Lung (tissue), 12 donors: ENCODE data around the gene EMC6. TPM values are rescaled to one million over a fixed set of nuclear protein-coding genes. Genes with fewer than 3 reads are reported as not detected.

Experiments
- ATAC-seq: fragments of 200-7000 bp; cut with Tn5 transposase; one replicate; pipeline ENCODE4 v1.9.1; 2020; ENCODE audit warnings: moderate number of reproducible peaks; ENCODE audit not compliant: insufficient read depth, low FRiP score
- DNase-seq, 3 donors: peaks; one replicate each; pipeline ENCODE4 v3.0.0-alpha.2; 2013 to 2017
- H3K27ac ChIP-seq, 2 donors: one replicate each; pipeline ENCODE4 v1.5.1; 2013; ENCODE audit warnings: mild to moderate bottlenecking in 2 of 2, moderate library complexity in 2 of 2, control low read depth in 1 of 2, inconsistent platforms in 1 of 2, low read depth in 1 of 2, low read length in 1 of 2
- H3K27me3 ChIP-seq, 3 donors: one replicate each; pipeline ENCODE4 v1.5.1; 2013; ENCODE audit warnings: low read length in 2 of 3; ENCODE audit not compliant: control insufficient read depth in 3 of 3, insufficient read depth in 3 of 3
- H3K36me3 ChIP-seq, 4 donors: one replicate each; pipeline ENCODE4 v1.5.1; 2013; ENCODE audit warnings: low read length in 4 of 4, mild to moderate bottlenecking in 1 of 4, moderate library complexity in 1 of 4; ENCODE audit not compliant: control insufficient read depth in 4 of 4, insufficient read depth in 4 of 4
- H3K4me1 ChIP-seq, 5 donors: one replicate each; pipeline ENCODE4 v1.5.1; 2013; ENCODE audit warnings: low read length in 5 of 5, mild to moderate bottlenecking in 2 of 5, moderate library complexity in 1 of 5; ENCODE audit not compliant: control insufficient read depth in 5 of 5, insufficient read depth in 5 of 5
- H3K4me3 ChIP-seq: one replicate; pipeline ENCODE4 v1.5.1; 2013; ENCODE audit warnings: mild to moderate bottlenecking, control low read depth, moderate library complexity
- H3K9ac ChIP-seq, 2 donors: one replicate each; pipeline ENCODE4 v1.5.1; 2013; ENCODE audit warnings: low read length in 2 of 2, control low read depth in 1 of 2; ENCODE audit not compliant: insufficient read depth in 1 of 2
- H3K9me3 ChIP-seq, 4 donors: one replicate each; pipeline ENCODE4 v1.5.1; 2013; ENCODE audit warnings: low read length in 3 of 4, mild to moderate bottlenecking in 1 of 4, moderate library complexity in 1 of 4; ENCODE audit not compliant: control insufficient read depth in 4 of 4, insufficient read depth in 3 of 4
- WGBS, 2 donors: extraction: QIAGEN DNeasy Blood & Tissue Kit; methylation state at CpG; one replicate each; pipeline ENCODE4 v1.1.7; 2013; 5-methylcytosine and 5-hydroxymethylcytosine counted together
- polyA plus RNA-seq, 2 donors: library from polyadenylated mRNA; stranded (reverse); fragments of 200-250 nt; gene quantifications; one replicate each; pipeline ENCODE4 v1.2.1, GENCODE V29; 2013
- total RNA-seq, 2 donors: library from RNA; depleted of rRNA in 1 of 2; stranded (reverse); fragments of >200 nt in 1 of 2; gene quantifications; one replicate each; pipeline ENCODE4 v1.2.1, GENCODE V29; 2014 to 2021
- TF ChIP-seq, protein P1 (sequence below): IDR thresholded peaks from 2 replicates; pipeline ENCODE4 v1.5.1; 2012; ENCODE audit warnings: mild to moderate bottlenecking; ENCODE audit errors: control extremely low read depth, extremely low read depth
- donor health status: control.
- donor health status: control.
- donor health status: Bipolar disorder and iron deficiency.
- donor health status: healthy.
- donor health status: DM: yes; HTN: yes; CAD: no.

The EMC6 gene
- total and polyA plus RNA-seq, 4 donors = 10.9 to 93.4 (median 62.5) TPM

DNA sequence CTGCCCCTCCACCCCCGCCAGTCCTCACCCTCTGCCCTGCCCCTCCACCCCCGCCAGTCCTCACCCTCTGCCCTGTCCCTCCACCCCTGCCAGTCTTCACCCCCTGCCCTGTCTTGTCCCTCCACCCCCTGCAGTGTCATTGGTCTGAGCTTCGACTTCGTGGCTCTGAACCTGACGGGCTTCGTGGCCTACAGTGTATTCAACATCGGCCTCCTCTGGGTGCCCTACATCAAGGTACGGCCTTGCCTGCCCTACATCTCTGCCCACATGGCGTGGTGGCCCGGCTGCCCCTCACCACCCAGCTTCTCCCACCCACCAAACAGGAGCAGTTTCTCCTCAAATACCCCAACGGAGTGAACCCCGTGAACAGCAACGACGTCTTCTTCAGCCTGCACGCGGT, 12.3 kb upstream of the EMC6 start:
- no peak overlapping the region for H3K27ac ChIP-seq
- H3K9ac ChIP-seq = no peak overlapping the region
- TF ChIP-seq, protein P1, sequence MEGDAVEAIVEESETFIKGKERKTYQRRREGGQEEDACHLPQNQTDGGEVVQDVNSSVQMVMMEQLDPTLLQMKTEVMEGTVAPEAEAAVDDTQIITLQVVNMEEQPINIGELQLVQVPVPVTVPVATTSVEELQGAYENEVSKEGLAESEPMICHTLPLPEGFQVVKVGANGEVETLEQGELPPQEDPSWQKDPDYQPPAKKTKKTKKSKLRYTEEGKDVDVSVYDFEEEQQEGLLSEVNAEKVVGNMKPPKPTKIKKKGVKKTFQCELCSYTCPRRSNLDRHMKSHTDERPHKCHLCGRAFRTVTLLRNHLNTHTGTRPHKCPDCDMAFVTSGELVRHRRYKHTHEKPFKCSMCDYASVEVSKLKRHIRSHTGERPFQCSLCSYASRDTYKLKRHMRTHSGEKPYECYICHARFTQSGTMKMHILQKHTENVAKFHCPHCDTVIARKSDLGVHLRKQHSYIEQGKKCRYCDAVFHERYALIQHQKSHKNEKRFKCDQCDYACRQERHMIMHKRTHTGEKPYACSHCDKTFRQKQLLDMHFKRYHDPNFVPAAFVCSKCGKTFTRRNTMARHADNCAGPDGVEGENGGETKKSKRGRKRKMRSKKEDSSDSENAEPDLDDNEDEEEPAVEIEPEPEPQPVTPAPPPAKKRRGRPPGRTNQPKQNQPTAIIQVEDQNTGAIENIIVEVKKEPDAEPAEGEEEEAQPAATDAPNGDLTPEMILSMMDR = no peak

DNA sequence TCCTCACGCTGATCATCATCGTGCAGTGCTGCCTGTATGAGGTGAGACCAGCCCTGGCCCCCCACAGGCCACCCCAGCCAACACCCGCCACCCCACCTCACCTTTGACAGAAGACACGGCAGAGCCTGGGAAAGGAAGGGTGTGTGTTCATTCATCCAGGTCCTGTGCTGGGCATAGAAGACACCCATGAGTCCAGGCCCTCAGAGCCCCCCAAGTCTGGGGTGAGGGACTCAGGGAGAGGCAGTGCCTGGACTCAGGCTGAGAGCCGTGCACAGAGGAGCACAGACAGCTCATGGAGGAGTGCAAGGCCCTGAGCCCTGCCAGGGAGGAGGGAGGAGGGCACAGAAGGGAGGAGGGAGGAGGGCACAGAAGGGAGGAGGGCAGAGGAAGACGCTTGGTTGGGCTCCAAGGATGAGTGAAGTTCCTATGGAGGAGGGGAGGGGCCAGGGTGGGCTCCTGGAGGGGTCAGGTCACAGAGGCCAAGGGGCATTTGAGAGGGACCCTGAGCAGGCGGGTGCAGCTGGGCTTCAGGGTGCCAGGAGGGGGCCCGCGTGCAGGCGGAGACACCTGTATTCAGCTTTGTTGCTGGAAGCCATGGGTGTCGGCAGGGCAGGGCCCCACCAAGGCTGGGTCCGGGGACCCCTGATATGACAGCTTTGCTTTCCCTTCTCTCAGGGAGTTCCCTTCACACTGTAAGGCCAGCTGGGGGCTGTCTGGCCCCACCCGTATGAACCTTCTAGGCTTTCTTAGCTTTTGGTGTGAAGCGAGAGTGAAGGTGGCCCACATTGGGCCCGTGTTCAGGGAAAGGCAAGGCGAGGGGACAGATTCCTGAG, 11.6 kb upstream of the EMC6 start:
- Histone ChIP-seq H3K9ac (no peak overlapping the region), H3K4me1 (peaks cover 0 to 17% (median 0%) of the 10 kb centered on the region in 5 donors), H3K4me3 (no peak overlapping the region), H3K36me3 (peaks cover 0 to 25% (median 1%) of the 10 kb centered on the region in 4 donors), H3K27me3 (no peaks in the 10 kb centered on the region), H3K27ac (no peak overlapping the region), H3K9me3 (no peaks in the 10 kb centered on the region)
- TF ChIP-seq, protein P1 = no peak
- WGBS, 2 donors = 86 to 92% methylated on average over 16 of the region's 16 CpGs
- DNase-seq (no peak), ATAC-seq (no peak)

More for the DNA sequence above, 12.3 kb upstream of the EMC6 start:
- Histone ChIP-seq H3K4me3 (no peak overlapping the region), H3K36me3 (peaks cover 0 to 20% (median 0%) of the 10 kb centered on the region in 4 donors), H3K4me1 (peaks cover 0 to 17% (median 0%) of the 10 kb centered on the region in 5 donors), H3K9me3 (no peaks in the 10 kb centered on the region), H3K27me3 (no peaks in the 10 kb centered on the region)
- DNase-seq (no peak), ATAC-seq (no peak)
- 87 to 94% methylated on average over 14 to 16 of the region's 16 CpGs for WGBS, 2 donors

DNA sequence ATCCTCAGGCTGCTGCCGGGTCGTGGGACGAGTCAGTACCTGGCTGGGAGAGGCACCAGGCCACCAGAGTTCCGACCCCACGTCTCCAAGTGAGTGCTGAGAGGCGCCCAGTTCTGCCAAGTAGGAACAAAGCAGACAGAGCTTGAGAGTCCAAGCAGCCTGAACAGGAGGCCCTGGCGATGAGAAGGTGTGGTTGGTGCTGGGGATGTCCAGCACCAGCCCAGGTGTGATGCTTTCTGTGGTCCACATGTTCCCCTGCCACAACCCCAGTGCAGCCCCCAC, 11.1 kb upstream of the EMC6 start:
- Histone ChIP-seq H3K27ac (no peak overlapping the region), H3K36me3 (peaks cover 0 to 29% (median 1%) of the 10 kb centered on the region in 4 donors), H3K9ac (no peak overlapping the region), H3K9me3 (no peaks in the 10 kb centered on the region), H3K4me1 (peaks cover 0 to 17% (median 0%) of the 10 kb centered on the region in 5 donors), H3K27me3 (no peaks in the 10 kb centered on the region), H3K4me3 (no peak overlapping the region)
- ATAC-seq = no peak
- no peak for DNase-seq
- 87 to 90% methylated on average over 7 of the region's 7 CpGs for WGBS, 2 donors
- TF ChIP-seq, protein P1 = no peak
